DMS114 treated with DMSO at 0.1 percent for 48 hours (cell line): ENCODE results near the gene SRD5A1.
"Not testable (repeated sequence)": the region's sequence is repeated elsewhere in the genome, so short reads cannot be mapped to it uniquely, and the experiment has no call there.

Experiments used
- DNase-seq: peaks from one replicate; lab custom pipeline; 2025; ENCODE audit not compliant: unreplicated experiment; lab: John Stamatoyannopoulos, UW

The SRD5A1 gene

GRCh38 chr5:6638236-6638635 is 5.0 kb downstream of the SRD5A1 start:
- DNase-seq = no peak

DNA sequence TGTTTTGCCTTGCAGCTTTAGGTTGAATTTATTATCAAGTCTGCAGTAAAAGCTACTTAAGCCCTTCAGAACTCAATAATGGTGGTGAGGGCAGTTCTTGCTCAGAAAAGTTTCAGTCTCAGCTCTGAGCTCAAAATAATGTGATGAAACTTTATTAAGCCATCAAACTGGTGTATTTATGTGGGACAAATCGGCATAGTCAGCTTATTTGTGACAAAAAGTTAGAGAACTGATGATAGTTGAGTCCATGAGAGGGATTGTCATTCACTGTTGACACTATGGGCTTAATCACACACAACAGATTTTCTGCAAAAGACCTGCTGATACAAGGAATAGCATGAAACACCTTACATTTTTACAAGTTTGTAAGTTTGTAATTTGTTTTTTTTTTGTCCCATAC is 9.4 kb downstream of the SRD5A1 start:
- no peak for DNase-seq

DNA sequence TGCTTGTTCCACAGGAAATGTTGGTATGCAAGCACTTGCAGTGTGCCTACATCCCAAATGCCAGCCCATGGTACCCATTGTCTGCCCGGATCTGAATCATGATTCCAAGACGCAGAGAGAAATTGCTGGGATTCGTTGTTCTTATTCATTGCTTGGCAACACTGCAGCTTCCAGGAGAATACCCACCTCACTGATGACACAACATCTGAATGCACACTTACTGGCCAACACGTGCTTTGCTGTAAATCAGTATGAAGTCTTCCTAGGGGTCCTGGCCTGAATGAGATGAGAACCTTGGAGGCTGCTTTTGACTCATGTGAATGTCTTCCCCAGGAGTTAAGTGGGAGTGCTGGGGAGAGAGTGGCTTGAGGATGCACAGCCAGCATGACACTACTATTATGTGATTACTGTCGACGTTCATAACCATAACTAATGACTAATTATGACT is 11.6 kb downstream of the SRD5A1 start:
- DNase-seq = no peak

DNA sequence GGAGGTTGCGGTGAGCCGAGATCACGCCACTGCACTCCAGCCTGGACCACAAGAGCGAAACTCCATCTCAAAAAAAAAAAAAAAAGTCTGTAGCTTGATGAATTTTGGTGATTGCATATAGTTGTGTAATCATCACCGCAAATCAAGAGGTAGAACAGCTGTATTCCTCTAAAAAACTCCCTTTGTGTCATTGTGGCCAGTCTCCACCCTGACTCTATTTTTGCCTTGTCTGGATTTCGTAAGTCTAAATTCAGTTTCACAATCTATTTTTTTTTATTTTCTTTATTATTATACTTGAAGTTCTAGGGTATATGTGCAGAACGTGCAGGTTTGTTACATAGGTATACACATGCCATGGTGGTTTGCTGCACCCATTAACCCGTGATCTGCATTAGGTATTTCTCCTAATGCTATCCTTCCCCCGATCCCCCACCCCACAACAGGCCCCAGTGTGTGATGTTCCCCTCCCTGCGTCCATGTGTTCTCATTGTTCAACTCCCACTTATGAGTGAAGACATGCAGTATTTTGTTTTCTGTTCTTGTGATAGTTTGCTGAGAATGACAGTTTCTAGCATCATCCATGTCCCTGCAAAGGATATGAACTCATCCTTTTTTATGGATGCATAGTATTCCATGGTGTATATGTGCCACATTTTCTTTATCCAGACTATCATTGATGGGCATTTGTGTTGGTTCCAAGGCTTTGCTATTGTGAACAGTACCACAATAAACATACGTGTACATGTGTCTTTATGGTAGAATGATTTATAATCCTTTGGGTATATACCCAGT is 12.5 kb downstream of the SRD5A1 start:
- not testable (repeated sequence) for DNase-seq

DNA sequence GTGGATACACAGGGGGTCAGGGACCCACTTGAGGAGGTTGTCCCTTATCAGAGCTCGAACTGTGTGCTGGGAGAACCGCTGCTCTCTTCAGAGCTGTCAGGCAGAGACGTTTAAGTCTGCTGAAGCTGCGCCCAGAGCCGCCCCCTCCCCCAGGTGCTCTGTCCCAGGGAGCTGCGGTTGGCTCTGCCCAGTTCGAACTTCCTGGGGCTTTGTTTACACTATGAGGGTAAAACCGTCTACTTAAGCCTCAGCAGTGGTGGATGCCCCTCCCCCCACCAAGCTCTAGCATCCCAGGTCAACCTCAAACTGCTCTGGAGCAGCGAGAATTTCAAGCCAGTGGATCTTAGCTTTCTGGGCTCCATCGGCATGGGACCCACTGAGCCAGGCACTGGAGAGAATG is 15.9 kb downstream of the SRD5A1 start:
- no peak for DNase-seq

DNA sequence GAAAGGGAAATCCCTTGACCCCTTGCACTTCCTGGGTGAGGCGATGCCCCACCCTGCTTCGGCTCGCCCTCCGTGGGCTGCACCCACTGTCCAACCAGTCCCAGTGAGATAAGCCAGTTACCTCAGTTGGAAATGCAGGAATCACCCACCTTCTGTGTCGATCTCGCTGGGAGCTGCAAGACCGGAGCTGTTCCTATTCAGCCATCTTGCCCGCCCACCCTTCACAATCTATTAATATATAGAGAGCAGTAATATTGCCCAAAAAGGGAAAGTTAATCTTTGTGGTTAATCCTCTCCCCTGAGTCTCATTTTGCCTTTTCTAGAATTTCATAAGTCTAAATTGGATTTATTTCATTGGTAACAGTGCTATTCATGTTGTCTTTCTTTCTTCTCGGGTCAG is 16.4 kb downstream of the SRD5A1 start:
- no peak for DNase-seq

- DNase-seq = no peak
These were observed 18.8 kb downstream of the SRD5A1 start for GRCh38 chr5:6652025-6652424.

GRCh38 chr5:6655432-6655831 is 22.2 kb downstream of the SRD5A1 start:
- DNase-seq = no peak

DNA sequence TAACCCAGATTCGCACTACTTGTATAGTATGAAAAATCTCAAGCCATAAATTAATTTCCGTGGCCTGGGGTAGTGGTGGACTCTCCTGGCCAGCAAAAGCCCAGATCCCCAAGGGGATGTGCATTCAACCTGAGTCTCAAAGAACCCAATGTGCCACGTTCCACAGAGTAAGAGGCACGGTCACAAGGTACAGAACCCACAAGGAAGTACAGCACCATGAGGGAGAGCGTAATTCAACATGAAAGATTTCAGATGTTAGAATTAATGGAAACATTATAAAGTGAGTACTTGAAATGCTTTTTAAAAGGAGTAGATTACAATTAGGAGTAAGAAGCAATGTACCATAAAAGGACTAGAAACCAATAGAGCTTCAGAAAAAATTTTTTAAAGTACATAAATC is 23.4 kb downstream of the SRD5A1 start:
- DNase-seq = no peak

DNA sequence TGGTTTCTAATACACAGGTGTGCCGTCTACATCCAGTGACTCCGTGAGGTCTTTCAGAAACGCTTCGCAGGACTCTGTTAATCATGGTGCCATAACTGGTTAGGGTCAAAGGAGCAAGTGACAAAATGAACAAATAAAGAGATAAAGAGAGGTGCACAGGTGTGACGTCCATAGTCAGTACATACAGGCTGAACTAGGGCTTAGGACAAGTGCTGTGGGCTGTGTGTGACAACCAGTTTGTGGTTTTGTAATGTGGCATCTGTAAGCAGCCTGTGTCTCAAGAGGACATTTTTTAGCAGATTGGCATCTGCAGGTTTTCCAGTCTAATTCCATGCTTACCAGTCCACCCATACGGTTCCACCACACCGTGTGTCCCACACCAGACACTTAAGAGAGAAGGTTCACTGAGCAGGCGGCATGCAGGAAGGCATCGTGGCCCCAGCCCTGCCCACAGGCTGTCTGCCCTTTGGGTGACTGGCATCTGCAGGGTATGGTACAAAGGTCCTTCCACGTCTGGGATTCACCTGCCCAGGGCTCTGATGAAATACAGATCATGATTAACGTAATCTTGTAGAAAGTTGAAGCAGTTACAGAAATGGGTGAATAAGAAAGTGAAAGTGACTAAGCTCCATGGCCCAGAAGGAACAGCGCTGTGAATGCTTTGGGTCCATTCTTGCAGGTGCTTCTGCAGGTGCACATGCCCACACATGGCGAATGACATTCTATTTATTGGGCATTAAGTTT is 26.9 kb downstream of the SRD5A1 start:
- no peak for DNase-seq

DNA sequence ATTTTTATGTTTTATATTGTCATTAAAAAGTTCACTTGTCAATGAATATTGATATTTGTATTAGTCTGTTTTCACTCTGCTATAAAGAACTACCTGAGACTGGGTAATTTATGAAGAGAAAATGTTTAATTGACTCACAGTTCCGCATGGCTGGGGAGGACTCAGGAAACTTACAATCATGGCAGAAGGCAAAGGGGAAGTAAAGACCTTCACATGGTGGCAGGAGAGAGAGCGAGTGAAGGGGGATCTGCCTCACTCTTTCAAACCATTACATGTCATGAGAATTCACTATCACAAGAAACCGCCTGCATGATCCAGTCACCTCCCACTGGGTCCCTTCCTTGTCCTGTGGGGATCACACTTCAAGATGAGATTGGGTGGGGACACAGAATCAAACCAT is 27.4 kb downstream of the SRD5A1 start:
- no peak for DNase-seq

GRCh38 chr5:6666762-6667161 is 33.5 kb downstream of the SRD5A1 start:
- no peak for DNase-seq

DNA sequence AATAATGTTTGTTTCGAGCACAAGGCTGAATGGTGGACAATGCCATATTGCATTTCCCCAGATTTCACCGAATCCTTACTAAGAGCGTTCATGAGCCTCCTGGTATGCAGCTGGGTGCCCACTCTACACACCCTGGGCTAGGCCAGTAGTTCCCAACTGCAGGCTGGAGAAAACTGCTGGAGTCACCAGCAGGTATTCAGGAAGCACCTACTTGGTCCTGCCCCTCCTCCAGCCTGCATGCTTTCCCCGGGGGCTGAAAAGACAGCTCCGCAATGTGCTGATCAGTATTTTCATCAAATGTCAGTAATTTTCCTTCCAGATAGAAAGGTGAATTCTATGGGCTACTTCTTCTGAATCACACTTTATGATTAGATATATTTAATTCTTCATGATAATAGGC is 34.4 kb downstream of the SRD5A1 start:
- DNase-seq = no peak

GRCh38 chr5:6668717-6669116 is 35.5 kb downstream of the SRD5A1 start:
- not testable (repeated sequence) for DNase-seq

GRCh38 chr5:6673031-6673430 is 39.8 kb downstream of the SRD5A1 start:
- DNase-seq = no peak

DNA sequence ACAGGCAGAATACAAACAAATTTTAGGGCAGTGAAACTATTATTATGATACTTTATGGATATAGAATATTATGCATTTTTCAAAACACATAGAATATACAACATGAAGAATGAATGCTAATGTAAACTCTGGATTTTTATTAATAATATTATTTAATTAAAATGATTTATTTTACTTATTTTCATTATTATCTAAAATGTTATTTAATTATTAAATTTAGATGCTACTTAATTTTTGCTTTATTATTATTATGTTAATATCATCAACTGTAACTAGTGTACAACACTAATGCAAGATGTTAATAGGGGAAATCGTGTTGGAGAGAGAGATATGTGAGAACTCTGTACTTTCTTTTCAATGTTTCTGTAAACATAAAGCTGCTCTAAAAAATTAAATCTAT is 40.7 kb downstream of the SRD5A1 start:
- DNase-seq = no peak

DNA sequence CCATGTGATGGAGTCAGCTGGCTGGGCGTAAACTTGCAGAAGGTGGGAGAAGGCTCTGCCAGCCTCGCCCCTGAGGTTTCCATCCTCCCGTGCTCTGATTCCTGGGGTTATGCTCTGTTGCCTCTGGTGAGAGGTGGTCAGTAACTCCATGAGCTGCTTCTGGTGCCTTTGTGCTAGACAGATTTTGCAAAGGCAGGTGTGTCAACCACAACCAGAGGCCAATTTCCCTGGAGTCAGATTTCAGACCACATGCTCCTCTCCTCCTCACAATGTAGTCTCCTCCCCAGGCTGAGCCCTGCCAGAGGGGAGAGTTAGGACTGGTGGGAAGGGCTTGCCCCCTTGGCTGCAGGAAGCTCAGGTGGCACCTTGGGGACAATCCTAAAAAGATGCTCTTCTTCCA is 41.2 kb downstream of the SRD5A1 start:
- no peak for DNase-seq

- no peak for DNase-seq
These were observed 41.6 kb downstream of the SRD5A1 start for GRCh38 chr5:6674886-6675285.

DNA sequence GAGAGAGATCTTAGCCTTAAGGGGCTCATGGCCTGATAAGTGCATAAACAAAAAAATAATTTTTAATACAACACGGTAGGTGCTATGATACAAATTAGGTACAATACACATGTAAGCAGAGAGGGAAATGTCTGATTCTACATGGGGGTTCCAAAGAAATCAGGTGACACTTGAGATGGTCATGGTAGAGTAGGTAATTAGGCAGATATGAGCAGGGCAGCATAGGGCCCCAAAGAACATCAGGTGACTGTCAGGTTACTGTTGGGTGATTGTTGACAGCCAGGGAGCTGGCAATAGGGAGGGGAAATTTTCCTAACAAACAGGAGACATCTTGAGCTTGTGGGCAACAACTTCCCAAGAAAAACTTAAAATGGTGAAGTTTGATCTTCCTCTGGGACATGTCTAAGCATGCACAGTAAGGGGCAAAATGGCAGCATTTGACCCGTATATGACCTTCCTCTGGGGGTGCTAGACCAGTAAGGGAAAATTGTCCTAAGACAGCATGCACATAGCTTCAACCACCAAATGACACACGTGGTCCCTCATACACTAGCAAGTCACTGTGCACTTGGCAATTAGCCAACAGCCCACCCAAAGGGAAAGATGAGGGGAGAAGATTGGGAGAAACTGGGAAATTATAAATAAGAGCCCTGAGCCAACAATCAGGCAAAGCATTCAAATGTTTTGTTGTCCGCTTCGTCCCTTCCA is 42.7 kb downstream of the SRD5A1 start:
- DNase-seq = no peak

GRCh38 chr5:6676702-6677101 is 43.5 kb downstream of the SRD5A1 start:
- no peak for DNase-seq

DNA sequence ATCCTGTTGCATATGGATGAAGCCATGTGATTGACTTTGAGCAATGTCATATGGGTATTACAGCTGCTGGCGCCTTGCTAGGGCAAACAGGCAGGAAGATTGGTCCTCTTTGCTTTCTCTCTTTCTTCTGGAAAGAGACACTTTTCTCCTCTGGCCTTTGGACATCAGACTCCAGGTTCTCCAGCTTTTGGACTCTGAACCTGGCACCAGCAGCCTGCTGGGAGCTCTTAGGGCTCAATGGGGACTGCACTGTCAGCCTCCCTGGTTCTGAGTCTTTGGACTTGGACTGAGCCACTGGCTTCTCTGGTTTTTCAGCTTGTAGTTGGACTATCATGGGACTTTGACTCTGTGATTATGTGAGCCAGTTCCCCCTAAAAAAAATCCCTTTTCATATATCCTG is 45.1 kb downstream of the SRD5A1 start:
- DNase-seq = no peak

DNA sequence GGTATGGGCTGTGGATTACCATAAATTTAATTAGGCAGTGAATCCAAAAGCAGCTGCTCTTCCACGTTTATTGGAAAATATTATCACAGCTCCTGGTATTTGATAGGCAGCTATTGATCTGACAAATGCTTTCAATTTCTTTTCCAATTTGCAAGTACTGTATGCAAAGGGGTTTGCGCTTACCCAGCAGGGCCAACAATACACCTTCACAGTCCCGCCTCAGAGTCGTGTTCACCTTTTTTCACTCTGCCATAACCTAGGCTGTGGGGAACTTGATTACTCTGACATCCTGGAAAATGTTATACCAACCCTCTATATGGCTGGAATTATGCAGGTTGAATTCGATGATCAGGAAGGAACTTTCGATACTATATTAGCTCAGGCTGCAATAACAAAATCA is 47.7 kb downstream of the SRD5A1 start:
- DNase-seq = no peak
